HUDEP-2 (cell line): ENCODE measurements around the gene ZBTB40.

Experiments
- DNase-seq, 76 experiments: peaks; one replicate each; lab custom pipeline; 2025; ENCODE audit not compliant: unreplicated experiment in 76 of 76; lab: John Stamatoyannopoulos, UW

The ZBTB40 gene

GRCh38 chr1:22465015-22465565, 13.4 kb downstream of the ZBTB40 start:
- no peak for DNase-seq

GRCh38 chr1:22465671-22466070, 14.0 kb downstream of the ZBTB40 start:
- peak in 27 of 76 experiments; percentile 3 to 41 (median 19) for DNase-seq

GRCh38 chr1:22470227-22470626, 18.6 kb downstream of the ZBTB40 start:
- no peak for DNase-seq

- peak in 40 of 76 experiments; percentile 6 to 49 (median 23) for DNase-seq
Measured at GRCh38 chr1:22471078-22471477, 19.4 kb downstream of the ZBTB40 start.

- no peak for DNase-seq
Measured at GRCh38 chr1:22471610-22472009, 20.0 kb downstream of the ZBTB40 start.

- DNase-seq = no peak
Measured at GRCh38 chr1:22472596-22472995, 20.9 kb downstream of the ZBTB40 start.

GRCh38 chr1:22473952-22474351, 22.3 kb downstream of the ZBTB40 start:
- DNase-seq = no peak

GRCh38 chr1:22476566-22476965, 24.9 kb downstream of the ZBTB40 start:
- DNase-seq = no peak

GRCh38 chr1:22483121-22483520, 31.5 kb downstream of the ZBTB40 start:
- DNase-seq = no peak

- no peak for DNase-seq
Measured at GRCh38 chr1:22484706-22485345, 33.2 kb downstream of the ZBTB40 start.

GRCh38 chr1:22485431-22485830, 33.8 kb downstream of the ZBTB40 start:
- DNase-seq = no peak

GRCh38 chr1:22487781-22488180, 36.1 kb downstream of the ZBTB40 start:
- DNase-seq = no peak

- DNase-seq = no peak
Measured at GRCh38 chr1:22488319-22488718, 36.7 kb downstream of the ZBTB40 start.

GRCh38 chr1:22489278-22489677, 37.6 kb downstream of the ZBTB40 start:
- no peak for DNase-seq

GRCh38 chr1:22489823-22490222, 38.2 kb downstream of the ZBTB40 start:
- DNase-seq = no peak

GRCh38 chr1:22490309-22490708, 38.7 kb downstream of the ZBTB40 start:
- DNase-seq = no peak

- no peak for DNase-seq
Measured at GRCh38 chr1:22491995-22492715, 40.5 kb downstream of the ZBTB40 start.

- DNase-seq = no peak
Measured at GRCh38 chr1:22494144-22494543, 42.5 kb downstream of the ZBTB40 start.

GRCh38 chr1:22494943-22495579, 43.4 kb downstream of the ZBTB40 start:
- DNase-seq = no peak

- DNase-seq = no peak
Measured at GRCh38 chr1:22496536-22497160, 45.0 kb downstream of the ZBTB40 start.

GRCh38 chr1:22498463-22498862, 46.8 kb downstream of the ZBTB40 start:
- no peak for DNase-seq
